HG03039 (cell line): Measurements from ENCODE around the gene SKI.
"Not testable (repeated sequence)": the region's sequence is repeated elsewhere in the genome, so short reads cannot be mapped to it uniquely, and the experiment has no call there.

Source experiments
- ATAC-seq: cut with Tn5 transposase; IDR thresholded peaks from one replicate; pipeline ENCODE4 v1.9.1; 2021; ENCODE audit warnings: mild to moderate bottlenecking, moderate library complexity; ENCODE audit not compliant: unreplicated experiment

Gene SKI

GRCh38 chr1:2318314-2319278 lies 90.5 kb downstream of the SKI start:
- no peak for ATAC-seq

GRCh38 chr1:2319291-2319690 lies 91.2 kb downstream of the SKI start:
- ATAC-seq, result no peak

GRCh38 chr1:2320006-2320405 lies 91.9 kb downstream of the SKI start:
- ATAC-seq, result no peak

- ATAC-seq, result no peak
These were observed 92.9 kb downstream of the SKI start for GRCh38 chr1:2320760-2321667.

- ATAC-seq, result no peak
These were observed 94.0 kb downstream of the SKI start for GRCh38 chr1:2322065-2322571.

- ATAC-seq, result no peak
These were observed 94.6 kb downstream of the SKI start for GRCh38 chr1:2322581-2323211.

- no peak for ATAC-seq
These were observed 95.4 kb downstream of the SKI start for GRCh38 chr1:2323451-2323974.

- ATAC-seq, result no peak
These were observed 96.6 kb downstream of the SKI start for GRCh38 chr1:2324553-2325366.

GRCh38 chr1:2326524-2326923 lies 98.4 kb downstream of the SKI start:
- no peak for ATAC-seq

GRCh38 chr1:2327162-2327561 lies 99.0 kb downstream of the SKI start:
- not testable (repeated sequence) for ATAC-seq

- no peak for ATAC-seq
These were observed 99.7 kb downstream of the SKI start for GRCh38 chr1:2327841-2328240.

- no peak for ATAC-seq
These were observed 100.7 kb downstream of the SKI start for GRCh38 chr1:2328676-2329455.

GRCh38 chr1:2330035-2330434 lies 101.9 kb downstream of the SKI start:
- no peak for ATAC-seq

- ATAC-seq, result no peak
These were observed 102.5 kb downstream of the SKI start for GRCh38 chr1:2330519-2331199.

- no peak for ATAC-seq
These were observed 103.1 kb downstream of the SKI start for GRCh38 chr1:2331200-2331544.

- not testable (repeated sequence) for ATAC-seq
These were observed 103.5 kb downstream of the SKI start for GRCh38 chr1:2331580-2331979.

GRCh38 chr1:2334366-2334765 lies 106.2 kb downstream of the SKI start:
- no peak for ATAC-seq

GRCh38 chr1:2334883-2335534 lies 106.9 kb downstream of the SKI start:
- no peak for ATAC-seq
